HepG2 (cell line): ENCODE measurements around the gene B9D2. TPM values are rescaled to one million over a fixed set of nuclear protein-coding genes. Genes with fewer than 3 reads are reported as not detected.

Source experiments
- ATAC-seq: fragments of 200-7000 bp; cut with Tn5 transposase; 3 replicates; pipeline ENCODE4 v1.9.1; 2020; ENCODE audit warnings: mild to moderate bottlenecking, moderate library complexity
- BruUV-seq: library from RNA; stranded (reverse); fragments of 400-500 nt; replicated peaks from 2 replicates; lab custom pipeline; 2021; lab: Mats Ljungman, UMichigan
- CTCF ChIA-PET: fragments of 300-600 bp; formaldehyde crosslinking; extraction: SDS; loops from one replicate; lab custom pipeline; 2021; ENCODE audit warnings: low total read pairs, inconsistent platforms, low intra/inter-chr PET ratio; lab: Yijun Ruan, JAX
- POLR2A ChIA-PET: fragments of 350-600 bp; sonication (Branson Sonifier 250); formaldehyde crosslinking; loops from one replicate; lab custom pipeline; 2020; ENCODE audit warnings: antibody characterized with exemption, inconsistent platforms; lab: Yijun Ruan, JAX
- DNase-seq: peaks from one replicate; pipeline ENCODE4 v3.0.0-alpha.2; 2015; ENCODE audit warnings: low spot score
- FAIRE-seq: peaks from 3 replicates; lab custom pipeline; 2011; peaks lifted over from hg19 to GRCh38; lab: Jason Lieb, UNC
- H2AFZ ChIP-seq: one replicate; pipeline ENCODE4 v1.6.1; 2011; ENCODE audit warnings: low read length, inconsistent platforms
- H3K27ac ChIP-seq: fragments of 300-600 bp; 3 replicates; pipeline ENCODE4 v1.8.0; 2011; ENCODE audit warnings: mixed run types, mild to moderate bottlenecking, mixed read lengths, low read length, inconsistent platforms; ENCODE audit not compliant: insufficient read depth; ENCODE audit errors: extremely low read length
- H3K27me3 ChIP-seq, 2 experiments: fragments of 200-600 bp in 1 of 2; 2 replicates in 1 of 2; 3 replicates in 1 of 2; pipeline versions ENCODE4 v1.6.0 to v1.8.0; 2011; ENCODE audit warnings: low read length in 2 of 2, mild to moderate bottlenecking in 2 of 2, moderate library complexity in 2 of 2, inconsistent platforms in 1 of 2; ENCODE audit not compliant: insufficient read depth in 2 of 2, control insufficient read depth in 1 of 2
- H3K36me3 ChIP-seq, 2 experiments: fragments of 200-600 bp in 1 of 2; replicated peaks in 1 of 2; 2 replicates in 1 of 2; 3 replicates in 1 of 2; pipeline versions ENCODE4 v1.5.1 to v1.8.0; 2011; ENCODE audit warnings: low read length in 2 of 2, inconsistent platforms in 1 of 2; ENCODE audit not compliant: insufficient read depth in 2 of 2, control insufficient read depth in 1 of 2
- H3K4me1 ChIP-seq: 2 replicates; pipeline ENCODE4 v1.5.1; 2012; ENCODE audit warnings: low read length, inconsistent platforms; ENCODE audit not compliant: insufficient read depth
- H3K4me2 ChIP-seq: 2 replicates; pipeline ENCODE4 v1.6.0; 2011; ENCODE audit warnings: low read depth, low read length, inconsistent platforms
- H3K4me3 ChIP-seq, 3 experiments: fragments of 200-600 bp in 1 of 3; sonication (generic), shearing (Covaris generic) in 1 of 3; replicated peaks in 1 of 3; 2 replicates each; pipeline ENCODE4 v1.5.1; 2011 to 2016; ENCODE audit warnings: low read length in 3 of 3, inconsistent platforms in 2 of 3, low read depth in 2 of 3, mild to moderate bottlenecking in 2 of 3, control low read depth in 1 of 3, mixed read lengths in 1 of 3; ENCODE audit not compliant: insufficient read depth in 1 of 3
- H3K79me2 ChIP-seq: one replicate; pipeline ENCODE4 v1.6.1; 2011; ENCODE audit warnings: low read length, inconsistent platforms; ENCODE audit not compliant: insufficient read depth
- H3K9ac ChIP-seq: 2 replicates; pipeline ENCODE4 v1.6.0; 2011; ENCODE audit warnings: mild to moderate bottlenecking, low read depth, low read length, inconsistent platforms; ENCODE audit not compliant: insufficient read depth
- H3K9me3 ChIP-seq: 2 replicates; pipeline ENCODE4 v1.5.1; 2012; ENCODE audit warnings: mild to moderate bottlenecking, low read length
- H4K20me1 ChIP-seq: 2 replicates; pipeline ENCODE4 v1.6.0; 2011; ENCODE audit warnings: inconsistent platforms, mild to moderate bottlenecking, low read length, moderate library complexity; ENCODE audit not compliant: insufficient read depth
- AGO2 ChIP-seq: fragments of 200-400 bp; formaldehyde crosslinking; optimal IDR thresholded peaks from 2 replicates; pipeline ENCODE3; 2017; ENCODE audit warnings: mild to moderate bottlenecking, low read depth, low read length, moderate library complexity
- ARNTL ChIP-seq: sonication (generic); formaldehyde crosslinking; IDR thresholded peaks from 2 replicates; pipeline ENCODE4 v1.4.0; 2020; ENCODE audit warnings: mild to moderate bottlenecking, missing genetic modification reagents
- BORCS8-MEF2B ChIP-seq: sonication (generic); formaldehyde crosslinking; IDR thresholded peaks from 2 replicates; pipeline ENCODE4 v1.8.0; 2022; ENCODE audit warnings: mild to moderate bottlenecking, missing genetic modification reagents
- CBX5 ChIP-seq: sonication (generic); formaldehyde crosslinking; IDR thresholded peaks from 2 replicates; pipeline ENCODE4 v1.4.0; 2020; ENCODE audit warnings: missing genetic modification reagents, borderline replicate concordance
- CTCF ChIP-seq: sonication (generic); formaldehyde crosslinking; IDR thresholded peaks from 2 replicates; pipeline ENCODE4 v1.5.0; 2020; ENCODE audit warnings: mild to moderate bottlenecking, missing genetic modification reagents, moderate library complexity
- HNRNPUL1 ChIP-seq: fragments of 200-400 bp; formaldehyde crosslinking; IDR thresholded peaks from 2 replicates; pipeline ENCODE4 v1.6.1; 2017; ENCODE audit warnings: low read depth, mild to moderate bottlenecking, low read length, moderate library complexity
- NAIF1 ChIP-seq: sonication (generic); formaldehyde crosslinking; IDR thresholded peaks from 2 replicates; pipeline ENCODE4 v1.5.0; 2020; ENCODE audit warnings: mild to moderate bottlenecking, missing genetic modification reagents, borderline replicate concordance
- PPARG ChIP-seq: conservative IDR thresholded peaks from 2 replicates; pipeline ENCODE4 v1.6.1; 2016; ENCODE audit warnings: missing biosample characterization, missing genetic modification reagents
- SMAD9 ChIP-seq: sonication (generic); formaldehyde crosslinking; IDR thresholded peaks from 2 replicates; pipeline ENCODE4 v1.5.1; 2020; ENCODE audit warnings: mild to moderate bottlenecking, missing genetic modification reagents
- THYN1 ChIP-seq: sonication (generic); formaldehyde crosslinking; IDR thresholded peaks from 2 replicates; pipeline ENCODE4 v1.8.1; 2023; ENCODE audit warnings: low read depth, mild to moderate bottlenecking, moderate library complexity, missing genetic modification reagents, borderline replicate concordance
- ZBTB2 ChIP-seq: sonication (generic); formaldehyde crosslinking; IDR thresholded peaks from 2 replicates; pipeline ENCODE4 v1.8.0; 2022; ENCODE audit warnings: low read depth, missing genetic modification reagents
- ZNF382 ChIP-seq: sonication (generic); formaldehyde crosslinking; IDR thresholded peaks from 2 replicates; pipeline ENCODE4 v1.5.0; 2020; ENCODE audit warnings: missing genetic modification reagents, mild to moderate bottlenecking, borderline replicate concordance
- ZNF879 ChIP-seq: sonication (generic); formaldehyde crosslinking; IDR thresholded peaks from 2 replicates; pipeline ENCODE4 v1.8.1; 2023; ENCODE audit warnings: missing genetic modification reagents
- WGBS: methylation state at CpG from one replicate; pipeline ENCODE4 v1.1.6; 2017; ENCODE audit warnings: low lambda C conversion rate; 5-methylcytosine and 5-hydroxymethylcytosine counted together
- in situ Hi-C: cut with HindIII; loops from 2 replicates; pipeline ENCODE4 v1.10.0; 2017; ENCODE audit warnings: low pct_unique_long_range_greater_than_20kb; ENCODE audit not compliant: extremely low pct_ligation_motif_present
- intact Hi-C: fragments of 100-400 bp; cut with micrococcal nuclease; formaldehyde crosslinking; loops from one replicate; pipeline ENCODE4 v1.10.0; 2022; ENCODE audit not compliant: unreplicated experiment
- polyA plus RNA-seq, 8 experiments: library from polyadenylated mRNA; depleted of rRNA in 3 of 8; stranded (reverse) in 7 of 8; unstranded in 1 of 8; fragments of >200 nt; fragmentation: Illumina TruSeq in 4 of 8; extraction: Trizol in 4 of 8; gene quantifications; 2 replicates each; pipeline versions ENCODE4 v1.2.1 to v1.2.3, GENCODE V29; 2011 to 2016; ENCODE audit warnings: low read depth in 4 of 8, missing spikeins in 1 of 8, mixed read lengths in 1 of 8; ENCODE audit not compliant: insufficient read depth in 1 of 8
- total RNA-seq, 5 experiments: library from RNA; depleted of rRNA; stranded (reverse); fragments of >200 nt; fragmentation: Illumina TruSeq; extraction: Trizol; gene quantifications; 2 replicates each; pipeline ENCODE4 v1.2.3, GENCODE V29; 2016; ENCODE audit warnings: low read depth in 1 of 5

The B9D2 gene
- total and polyA plus RNA-seq, 2 of the 13 experiments (the other 11 are each of a cell fraction or from before 2014, with no cell fraction given): 3.1 to 4.4 TPM

GRCh38 chr19:41339936-41340335 is 24.0 kb downstream of the B9D2 start:
- ATAC-seq (no peak), DNase-seq (no peak)
- Histone ChIP-seq H2AFZ (no peak overlapping the region), H3K4me3 (no peak overlapping the region), H4K20me1 (no peaks in the 10 kb centered on the region), H3K4me1 (no peaks in the 10 kb centered on the region), H3K79me2 (no peaks in the 10 kb centered on the region), H3K36me3 (peaks cover 16 to 45% of the 10 kb centered on the region in 2 experiments), H3K27ac (no peak overlapping the region)
- POLR2A ChIA-PET: no interaction called here
- intact Hi-C loops: no loop called here
- BruUV-seq: no TSS peak
- in situ Hi-C loops: no loop called here
- TF ChIP-seq PPARG (CRISPR knock-in tag) (no peak), ZNF382 (CRISPR knock-in tag) (no peak), NAIF1 (no peak), ZNF879 (CRISPR knock-in tag) (no peak), AGO2 (no peak), SMAD9 (CRISPR knock-in tag) (no peak), THYN1 (CRISPR knock-in tag) (no peak), HNRNPUL1 (no peak), CBX5 (CRISPR knock-in tag) (no peak), BORCS8-MEF2B (CRISPR knock-in tag) (no peak), ARNTL (CRISPR knock-in tag) (no peak), ZBTB2 (CRISPR knock-in tag) (no peak), CTCF (CRISPR knock-in tag) (no peak)
- TF ChIP-seq, all 625 proteins: peak for 0
- no peak overlapping the region for H3K9ac ChIP-seq
- no peak for FAIRE-seq
- no peaks in the 10 kb centered on the region for H3K27me3 ChIP-seq
- 99% methylated on average over 5 of the region's 5 CpGs for whole genome bisulfite sequencing
- CTCF ChIA-PET: no interaction called here
- no peaks in the 10 kb centered on the region for H3K9me3 ChIP-seq
- H3K4me2 ChIP-seq: no peak overlapping the region
